ENCODE data around the gene CNR1.

CNR1 gene

DNA sequence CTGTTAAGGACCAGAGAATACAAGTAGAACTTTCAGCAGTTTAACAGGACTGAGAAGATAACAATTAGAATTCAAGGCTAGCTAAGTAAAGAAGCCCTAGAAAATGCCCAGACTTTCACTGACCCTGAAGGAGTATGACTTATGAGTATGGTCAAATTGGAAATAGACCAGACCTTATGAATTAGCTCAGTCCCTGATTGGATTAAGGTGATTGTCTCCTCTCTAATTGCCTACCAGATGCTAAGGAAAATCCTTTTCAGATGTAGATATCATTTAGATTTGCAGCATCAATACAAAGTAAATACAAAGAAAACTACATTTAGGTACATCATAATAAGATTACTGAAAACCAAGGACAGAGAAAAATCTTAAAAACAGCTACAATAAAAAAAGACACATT is 58.9 kb downstream of the CNR1 start:
- Histone ChIP-seq H4K8ac (ENCODE audit: low read depth, low read length) (no peak overlapping the region), H3K4me2 (ENCODE audit: insufficient read depth, low read length, poor library complexity, severe bottlenecking) (no peak overlapping the region), H3K79me1 (ENCODE audit: low read depth, low read length) (no peaks in the 10 kb centered on the region), H2BK12ac (ENCODE audit: low read length) (no peak overlapping the region), H3K27ac (replicated peaks; ENCODE audit: low read length) (no peak overlapping the region), H3K23ac (ENCODE audit: low read depth, low read length, poor library complexity) (no peak overlapping the region), H3K4ac (ENCODE audit: low read length) (no peak overlapping the region), H3K27me3 (ENCODE audit: control insufficient read depth in 3 of 3, insufficient read depth in 3 of 3, low read depth in 1 of 3, low read length in 3 of 3) (no peaks in the 10 kb centered on the region), H3K36me3 (replicated peaks in 1 of 2; ENCODE audit: control insufficient read depth in 2 of 2, insufficient read depth in 2 of 2, low read length in 2 of 2) (no peaks in the 10 kb centered on the region), H2AFZ (ENCODE audit: low read length) (no peak overlapping the region), H2AK5ac (ENCODE audit: low read depth, low read length) (no peak overlapping the region), H3K14ac (ENCODE audit: low read length) (no peak overlapping the region), H2BK120ac (ENCODE audit: low read depth, low read length) (no peak overlapping the region), H4K91ac (ENCODE audit: low read depth, low read length, poor library complexity) (no peak overlapping the region), H3K4me1 (ENCODE audit: control insufficient read depth in 2 of 2, insufficient read depth in 1 of 2, low read depth in 1 of 2, low read length in 2 of 2) (peaks cover 0 to 1% of the 10 kb centered on the region in 2 donors), H3K9ac (ENCODE audit: low read depth, low read length, poor library complexity) (no peak overlapping the region), H2BK5ac (ENCODE audit: low read length) (no peak overlapping the region), H3K18ac (ENCODE audit: low read length) (no peak overlapping the region), H3K9me3 (replicated peaks in 1 of 2; ENCODE audit: control insufficient read depth in 2 of 2, insufficient read depth in 1 of 2, low read depth in 1 of 2, low read length in 2 of 2) (no peaks in the 10 kb centered on the region), H3K4me3 (ENCODE audit: low read length in 2 of 2) (no peak overlapping the region), H2BK15ac (ENCODE audit: low read length) (no peak overlapping the region)
- no peak for DNase-seq (ENCODE audit: low spot score)

- H2BK12ac ChIP-seq (ENCODE audit: low read length) = no peak overlapping the region
- H2AK5ac ChIP-seq (ENCODE audit: low read depth, low read length) = no peak overlapping the region
- no peak overlapping the region for H2AFZ ChIP-seq (ENCODE audit: low read length)
- no peak overlapping the region for H3K14ac ChIP-seq (ENCODE audit: low read length)
- peaks cover 0 to 1% of the 10 kb centered on the region in 2 donors for H3K4me1 ChIP-seq (ENCODE audit: control insufficient read depth in 2 of 2, insufficient read depth in 1 of 2, low read depth in 1 of 2, low read length in 2 of 2)
- no peaks in the 10 kb centered on the region for H3K27me3 ChIP-seq (ENCODE audit: control insufficient read depth in 3 of 3, insufficient read depth in 3 of 3, low read depth in 1 of 3, low read length in 3 of 3)
- H4K8ac ChIP-seq (ENCODE audit: low read depth, low read length) = no peak overlapping the region
- no peak overlapping the region for H3K4ac ChIP-seq (ENCODE audit: low read length)
- H3K27ac ChIP-seq (replicated peaks; ENCODE audit: low read length) = no peak overlapping the region
- no peak overlapping the region for H3K23ac ChIP-seq (ENCODE audit: low read depth, low read length, poor library complexity)
- no peaks in the 10 kb centered on the region for H3K36me3 ChIP-seq (replicated peaks in 1 of 2; ENCODE audit: control insufficient read depth in 2 of 2, insufficient read depth in 2 of 2, low read length in 2 of 2)
- H3K9ac ChIP-seq (ENCODE audit: low read depth, low read length, poor library complexity) = no peak overlapping the region
- H3K4me2 ChIP-seq (ENCODE audit: insufficient read depth, low read length, poor library complexity, severe bottlenecking) = no peak overlapping the region
- DNase-seq (ENCODE audit: low spot score) = no peak
- no peaks in the 10 kb centered on the region for H3K79me1 ChIP-seq (ENCODE audit: low read depth, low read length)
- no peak overlapping the region for H2BK15ac ChIP-seq (ENCODE audit: low read length)
- H3K4me3 ChIP-seq (ENCODE audit: low read length in 2 of 2) = no peak overlapping the region
- H3K18ac ChIP-seq (ENCODE audit: low read length) = no peak overlapping the region
- no peaks in the 10 kb centered on the region for H3K9me3 ChIP-seq (replicated peaks in 1 of 2; ENCODE audit: control insufficient read depth in 2 of 2, insufficient read depth in 1 of 2, low read depth in 1 of 2, low read length in 2 of 2)
- no peak overlapping the region for H2BK5ac ChIP-seq (ENCODE audit: low read length)
- no peak overlapping the region for H4K91ac ChIP-seq (ENCODE audit: low read depth, low read length, poor library complexity)
- no CpG with 5 or more reads among the region's 7 CpGs for WGBS, 2 donors (ENCODE audit: extremely low coverage in 2 of 2, insufficient read length in 2 of 2, insufficient replicate concordance in 1 of 2)
- H2BK120ac ChIP-seq (ENCODE audit: low read depth, low read length) = no peak overlapping the region
Observed at GRCh38 chr6:88105741-88106340, 60.3 kb downstream of the CNR1 start.
